GM19324 (cell line): Measurements from ENCODE around the gene FNDC10.
"Not testable (repeated sequence)": the region's sequence is repeated elsewhere in the genome, so short reads cannot be mapped to it uniquely, and the experiment has no call there.

Experiments
- ATAC-seq: cut with Tn5 transposase; IDR thresholded peaks from one replicate; pipeline ENCODE4 v1.9.1; 2021; ENCODE audit warnings: mild to moderate bottlenecking, moderate library complexity; ENCODE audit not compliant: unreplicated experiment, low FRiP score

The FNDC10 gene

DNA sequence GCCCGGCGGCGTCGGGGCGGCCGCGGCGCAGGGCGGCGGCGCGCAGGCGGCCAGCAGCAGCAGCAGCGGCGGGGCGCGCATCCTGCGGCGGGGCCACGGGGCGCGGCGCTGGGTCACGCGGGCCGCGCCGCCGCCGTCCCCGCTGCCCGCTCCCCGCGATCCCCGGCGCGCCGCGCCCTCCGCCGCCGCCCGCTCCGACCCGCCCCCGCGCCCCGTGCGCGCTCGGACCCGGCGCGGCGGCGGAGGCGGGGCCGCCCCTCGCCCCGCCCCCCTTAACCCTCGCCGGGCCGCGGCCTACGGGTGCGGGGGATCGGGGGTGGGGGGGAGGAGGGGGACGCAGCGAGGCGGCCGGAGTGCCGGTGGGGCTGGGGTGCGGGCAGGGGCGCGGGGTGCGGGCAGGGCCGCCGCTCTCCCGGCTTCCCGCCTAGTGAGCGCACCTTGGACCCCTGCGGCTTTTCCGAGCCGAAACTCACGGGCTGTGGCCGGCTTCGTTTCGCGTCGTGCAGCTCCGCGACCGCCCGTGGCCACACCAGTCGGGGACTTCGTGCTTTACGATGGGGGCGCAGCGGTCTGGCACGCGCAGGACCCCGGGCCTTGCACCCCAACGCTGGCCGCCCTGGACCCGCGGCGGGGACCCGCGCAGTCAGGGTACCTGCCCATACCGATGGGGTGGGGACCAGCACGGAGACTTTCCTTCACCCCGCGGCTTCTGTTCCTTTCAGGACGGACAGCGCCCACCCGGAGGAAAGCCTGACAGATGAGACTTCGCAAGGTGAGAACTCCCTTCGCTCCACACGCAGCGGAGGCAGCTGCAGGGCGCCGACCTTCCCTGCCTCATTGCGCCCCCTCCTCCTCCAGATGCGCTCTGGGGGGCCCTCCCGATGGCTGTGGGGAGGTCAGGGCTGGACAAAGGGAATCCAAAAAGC lies at the start of gene FNDC10:
FNDC10 (minus strand) TSS at position 201 of the 926 bp plus-strand sequence; CDS start at position 81, 120 bp downstream.
- ATAC-seq = no peak

DNA sequence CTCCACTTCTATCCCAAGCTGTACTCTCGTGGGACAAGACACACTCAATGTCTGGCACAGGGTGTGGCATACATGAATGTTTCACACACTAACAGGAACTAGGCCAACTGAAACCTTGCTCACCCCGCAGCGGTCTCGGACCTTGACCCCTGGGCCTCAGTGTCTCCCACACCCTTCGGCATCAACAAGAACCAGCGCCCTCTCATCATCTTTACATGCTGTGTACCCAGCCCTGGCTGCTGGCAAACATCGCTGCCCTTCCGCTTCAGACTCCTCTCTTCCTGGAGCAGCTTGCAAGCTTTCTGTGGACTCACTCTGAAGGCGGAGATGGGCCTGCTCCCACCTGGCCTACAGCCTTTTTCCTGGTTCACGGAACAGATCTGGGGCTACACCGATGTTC lies 48.3 kb upstream of the FNDC10 start:
- not testable (repeated sequence) for ATAC-seq

DNA sequence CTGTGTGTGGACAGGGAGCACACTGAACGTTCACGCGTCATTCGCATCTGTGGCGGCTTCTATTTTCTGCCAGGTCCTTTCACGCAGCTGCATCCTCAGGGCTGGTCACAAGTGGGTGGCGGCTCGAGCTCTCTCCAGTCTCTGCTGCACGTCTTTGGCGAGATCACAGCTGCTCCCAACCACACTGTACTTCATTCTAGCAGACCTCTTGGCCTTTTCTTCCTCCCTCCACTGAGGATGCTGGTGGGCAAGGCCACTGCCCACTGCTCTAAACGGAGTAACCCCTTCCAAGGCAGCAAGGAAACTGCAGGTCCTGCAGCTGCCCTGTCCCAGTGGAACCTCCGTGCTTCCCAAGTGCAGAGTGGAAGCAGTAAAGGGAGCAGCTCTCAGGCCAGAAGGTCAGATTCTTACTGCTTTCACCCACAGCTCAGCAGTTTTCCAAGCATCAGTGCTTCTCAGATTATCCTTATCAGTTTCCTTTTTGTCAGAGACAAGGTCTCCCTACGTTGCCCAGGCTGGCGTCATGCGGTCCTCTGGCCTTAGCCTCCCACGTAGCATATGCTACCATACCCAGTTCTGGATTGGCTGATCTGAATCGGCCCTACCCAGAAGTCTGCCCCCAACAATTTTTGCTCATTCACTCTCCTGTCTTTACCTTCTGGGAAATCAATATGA lies 47.8 kb upstream of the FNDC10 start:
- ATAC-seq = not testable (repeated sequence)

DNA sequence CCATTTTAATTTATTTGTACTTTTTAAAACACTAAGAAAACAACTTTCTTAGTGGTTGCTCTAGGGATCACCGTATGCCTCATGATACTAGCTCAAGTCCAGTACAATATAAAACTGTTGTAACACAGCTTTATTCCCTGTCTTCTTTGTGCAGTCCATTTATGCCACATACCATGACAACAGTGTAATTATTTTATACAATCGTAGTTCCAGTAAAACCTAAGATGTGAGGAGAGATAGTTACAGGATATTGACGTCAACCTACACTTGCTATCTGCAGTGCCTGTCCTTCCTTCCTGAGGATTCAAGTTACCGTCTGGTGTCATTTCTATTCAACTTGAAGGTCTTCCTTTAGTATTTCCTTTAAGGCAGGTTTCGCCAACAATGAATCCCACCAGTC lies 46.4 kb upstream of the FNDC10 start:
- not testable (repeated sequence) for ATAC-seq

DNA sequence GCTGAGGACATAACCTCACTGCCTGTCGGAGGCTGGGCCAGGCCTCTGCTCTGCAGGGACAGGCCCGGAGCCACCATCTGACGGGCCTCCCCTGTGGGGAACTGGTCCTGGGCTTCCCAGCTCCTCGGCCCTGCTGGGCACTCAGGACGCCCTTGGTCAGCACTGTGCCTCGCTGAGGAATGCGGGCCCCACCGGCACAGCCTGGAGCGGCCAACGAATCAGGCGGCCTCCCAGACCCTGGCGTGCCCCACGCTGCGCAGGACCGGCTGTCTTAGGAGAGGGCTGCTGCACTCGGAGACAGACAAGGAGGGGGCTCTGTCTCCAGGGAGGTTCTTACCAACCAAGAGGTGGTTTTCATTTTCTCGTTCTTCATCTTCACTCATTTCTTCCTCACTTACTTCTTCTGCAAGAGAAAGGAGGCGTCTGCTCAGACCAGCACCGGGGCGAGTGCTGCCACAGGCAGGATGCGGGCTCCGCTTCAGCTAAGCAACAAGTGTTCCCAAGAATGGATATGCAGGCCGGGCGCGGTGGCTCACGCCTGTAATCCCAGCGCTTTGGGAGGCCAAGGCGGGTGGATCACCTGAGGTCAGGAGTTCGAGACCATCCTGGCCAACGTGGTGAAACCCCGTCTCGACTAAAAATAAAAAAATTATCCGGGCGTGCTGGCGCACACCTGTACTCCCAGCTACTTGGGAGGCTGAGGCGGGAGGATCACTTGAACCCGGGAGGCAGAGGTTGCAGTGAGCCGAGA lies 41.0 kb upstream of the FNDC10 start:
- not testable (repeated sequence) for ATAC-seq

DNA sequence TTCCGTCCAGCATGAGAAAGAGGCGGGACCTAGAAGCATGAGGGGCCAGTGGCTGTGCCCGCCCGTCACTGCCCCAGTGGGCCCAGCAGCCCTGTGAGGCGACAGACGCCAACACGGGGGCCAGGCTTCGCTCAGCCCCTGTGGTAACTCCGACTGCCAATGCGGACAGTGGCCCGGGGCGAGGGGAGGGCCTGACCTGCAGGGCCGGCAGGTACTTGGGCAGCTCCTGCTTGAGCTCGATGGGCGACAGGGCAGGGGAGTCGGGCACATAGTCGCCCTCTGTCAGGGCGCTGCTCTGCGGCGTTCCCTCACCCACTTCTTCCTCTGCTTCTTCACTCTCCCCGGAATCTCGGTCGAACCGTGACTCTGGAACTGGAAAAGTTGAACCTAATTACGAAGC lies 40.1 kb upstream of the FNDC10 start:
- not testable (repeated sequence) for ATAC-seq

DNA sequence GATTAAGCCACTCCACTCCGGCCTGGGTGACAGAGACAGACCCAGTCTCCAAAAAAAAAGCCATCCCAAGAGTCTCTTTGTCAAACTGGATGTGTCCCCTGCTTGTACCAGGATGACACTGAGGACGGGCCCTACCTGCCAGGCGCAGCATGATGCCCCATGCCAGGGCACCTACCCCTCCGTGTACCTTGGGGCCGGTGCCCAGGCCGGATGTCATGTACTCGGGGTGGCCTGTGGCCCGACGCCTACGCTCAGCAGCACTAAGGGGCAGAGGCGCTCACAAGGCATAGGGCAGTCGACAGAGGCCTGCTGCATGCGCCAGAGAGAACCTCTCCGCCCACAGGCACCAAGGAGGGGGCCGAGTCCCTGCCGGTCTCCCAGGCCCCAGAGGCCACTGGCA lies 39.4 kb upstream of the FNDC10 start:
- ATAC-seq = not testable (repeated sequence)

DNA sequence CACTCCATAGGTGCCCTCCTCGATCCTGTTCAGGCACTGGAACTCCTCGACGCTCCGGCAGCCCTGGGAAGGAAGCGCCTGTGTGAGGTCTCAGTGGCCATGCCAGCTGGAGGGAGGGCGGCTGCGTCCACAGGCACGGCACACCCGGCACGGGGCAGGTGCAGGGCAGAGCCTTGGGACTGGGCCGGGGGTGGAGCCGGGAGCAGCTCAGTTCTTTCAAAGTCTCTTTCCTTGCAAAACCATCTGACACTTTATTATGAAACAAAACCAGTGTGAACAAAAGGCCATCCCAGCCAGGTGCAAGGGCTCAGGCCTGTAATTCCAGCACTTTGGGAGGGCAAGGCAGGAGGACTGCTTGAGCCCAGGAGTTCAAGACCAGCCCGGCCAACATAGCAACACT lies 38.6 kb upstream of the FNDC10 start:
- ATAC-seq = not testable (repeated sequence)

DNA sequence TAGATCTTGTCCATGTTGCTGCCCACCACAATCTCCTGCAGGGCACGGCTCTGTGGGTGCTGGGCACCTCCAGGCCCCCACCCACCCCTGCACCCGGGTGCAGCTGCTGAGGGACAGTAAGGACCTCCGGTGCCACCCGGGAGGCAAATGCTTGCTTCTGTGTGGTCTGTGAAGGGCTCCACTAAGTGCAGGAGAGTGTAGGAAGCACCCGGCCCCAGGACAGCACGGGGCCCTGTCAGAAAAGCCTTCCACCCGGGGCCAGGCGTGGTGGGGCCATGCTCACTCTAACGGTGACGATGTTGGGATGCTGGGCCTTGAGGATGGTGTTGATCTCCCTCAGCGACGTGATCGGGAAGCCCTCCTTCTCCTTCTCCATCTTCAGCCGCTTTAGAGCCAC lies 37.5 kb upstream of the FNDC10 start:
- ATAC-seq = not testable (repeated sequence)

DNA sequence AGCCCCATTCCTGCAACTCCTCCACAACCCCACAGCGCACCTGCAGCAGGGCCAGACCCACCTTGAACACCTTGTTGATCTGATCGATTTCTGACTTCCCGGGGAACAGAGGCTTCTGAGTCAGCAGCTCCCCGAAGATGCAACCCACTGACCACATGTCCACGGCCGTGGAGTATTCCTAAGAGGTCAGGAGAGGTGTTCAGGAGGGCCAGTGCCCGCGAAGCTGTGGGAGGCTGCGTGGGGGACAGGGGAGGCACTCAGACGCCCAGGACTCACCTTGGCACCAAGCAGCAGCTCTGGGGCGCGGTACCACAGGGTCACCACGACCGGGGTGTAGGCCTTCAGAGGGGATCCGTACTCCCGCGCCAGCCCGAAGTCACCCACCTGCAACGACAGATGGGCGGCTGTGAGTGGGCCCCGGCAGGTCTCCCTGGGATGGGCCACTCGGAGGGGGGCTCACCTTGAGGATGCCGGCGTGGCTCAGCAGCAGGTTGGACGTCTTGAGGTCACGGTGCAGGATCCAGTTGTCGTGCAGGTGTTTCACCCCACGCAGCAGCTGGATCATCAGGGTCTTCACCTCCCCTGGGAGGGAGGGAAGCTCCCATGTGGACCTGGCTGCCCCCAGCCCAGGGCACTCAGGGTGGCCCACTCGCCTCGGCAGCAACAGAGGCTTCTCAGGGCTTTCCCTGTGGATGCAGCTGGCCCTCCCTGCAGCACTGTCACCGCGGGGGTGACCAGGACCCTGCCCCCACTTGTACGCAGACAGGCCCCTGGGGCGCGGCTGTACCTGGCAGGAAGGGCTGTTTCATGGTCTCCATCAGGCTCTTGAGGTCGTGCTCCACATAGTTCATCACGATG lies 36.9 kb upstream of the FNDC10 start:
- ATAC-seq = not testable (repeated sequence)

DNA sequence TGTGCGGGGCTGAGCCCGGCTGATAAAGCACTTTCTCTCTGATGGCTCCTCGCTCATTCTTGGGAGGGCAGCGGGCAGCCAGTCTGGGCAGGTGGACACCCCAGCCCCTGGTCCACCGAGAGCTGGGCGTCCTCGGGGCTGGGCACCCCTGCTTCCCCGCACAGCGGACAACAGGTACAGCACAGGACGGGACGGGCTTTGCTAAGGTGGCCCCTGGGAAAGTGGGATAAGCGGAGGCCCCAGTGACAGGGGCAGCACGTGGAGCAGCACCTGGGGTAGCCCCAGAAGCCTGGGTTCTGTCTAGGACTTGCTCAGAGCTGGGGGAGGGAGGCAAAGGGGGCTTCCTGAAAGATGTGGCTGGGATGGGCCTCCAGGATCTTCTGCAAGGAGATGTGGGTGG lies 34.7 kb upstream of the FNDC10 start:
- ATAC-seq = not testable (repeated sequence)

DNA sequence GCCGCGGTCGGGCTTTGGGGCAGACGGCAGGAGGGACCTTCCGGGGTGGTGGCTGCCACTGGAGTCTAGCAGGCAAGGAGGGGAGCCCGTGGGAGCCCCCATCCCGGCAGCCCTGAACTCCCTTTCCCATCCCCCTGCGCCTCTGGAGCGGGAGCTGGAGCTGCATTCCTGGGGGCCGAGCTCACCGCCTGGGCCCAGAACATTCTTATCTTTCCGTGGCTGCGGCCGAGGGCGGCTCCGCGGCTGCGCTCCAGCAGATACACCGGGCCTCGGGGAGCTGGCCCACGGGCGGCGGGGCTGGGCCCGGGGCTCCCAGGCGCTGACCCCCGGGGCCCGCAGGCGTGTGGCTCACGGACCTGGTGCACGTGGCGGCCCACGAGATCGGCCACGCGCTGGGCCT lies 33.5 kb upstream of the FNDC10 start:
- ATAC-seq = not testable (repeated sequence)

DNA sequence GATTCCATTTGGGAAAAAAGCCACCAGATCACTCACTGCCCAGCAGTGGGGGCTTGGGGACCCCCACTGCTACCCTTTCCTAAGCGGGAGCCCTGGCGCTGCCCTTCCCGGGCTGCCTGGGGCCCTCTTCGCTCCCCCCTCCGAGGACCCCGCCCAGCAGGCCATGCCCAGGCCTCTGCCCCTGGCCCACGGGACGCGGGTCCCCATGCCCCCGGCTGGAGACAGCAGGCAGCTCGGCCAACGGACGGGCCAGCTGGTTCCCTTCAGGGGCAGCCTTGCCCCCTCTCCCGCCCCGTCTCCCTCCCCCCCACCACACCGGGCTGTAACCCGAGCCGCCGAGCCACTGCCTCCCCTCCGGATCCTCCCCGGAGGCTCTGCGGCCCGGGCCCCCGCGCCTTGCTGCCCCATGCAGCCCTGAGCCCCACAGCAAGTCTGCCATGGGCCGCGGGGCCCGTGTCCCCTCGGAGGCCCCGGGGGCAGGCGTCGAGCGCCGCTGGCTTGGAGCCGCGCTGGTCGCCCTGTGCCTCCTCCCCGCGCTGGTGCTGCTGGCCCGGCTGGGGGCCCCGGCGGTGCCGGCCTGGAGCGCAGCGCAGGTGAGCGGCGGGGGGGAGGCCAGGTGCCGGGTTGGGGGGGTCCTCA lies 32.0 kb upstream of the FNDC10 start, which contains the start of gene MMP23B:
MMP23B (plus strand) TSS at position 392 of the 639 bp plus-strand sequence; CDS start at position 438, 46 bp downstream.
- ATAC-seq = no peak

DNA sequence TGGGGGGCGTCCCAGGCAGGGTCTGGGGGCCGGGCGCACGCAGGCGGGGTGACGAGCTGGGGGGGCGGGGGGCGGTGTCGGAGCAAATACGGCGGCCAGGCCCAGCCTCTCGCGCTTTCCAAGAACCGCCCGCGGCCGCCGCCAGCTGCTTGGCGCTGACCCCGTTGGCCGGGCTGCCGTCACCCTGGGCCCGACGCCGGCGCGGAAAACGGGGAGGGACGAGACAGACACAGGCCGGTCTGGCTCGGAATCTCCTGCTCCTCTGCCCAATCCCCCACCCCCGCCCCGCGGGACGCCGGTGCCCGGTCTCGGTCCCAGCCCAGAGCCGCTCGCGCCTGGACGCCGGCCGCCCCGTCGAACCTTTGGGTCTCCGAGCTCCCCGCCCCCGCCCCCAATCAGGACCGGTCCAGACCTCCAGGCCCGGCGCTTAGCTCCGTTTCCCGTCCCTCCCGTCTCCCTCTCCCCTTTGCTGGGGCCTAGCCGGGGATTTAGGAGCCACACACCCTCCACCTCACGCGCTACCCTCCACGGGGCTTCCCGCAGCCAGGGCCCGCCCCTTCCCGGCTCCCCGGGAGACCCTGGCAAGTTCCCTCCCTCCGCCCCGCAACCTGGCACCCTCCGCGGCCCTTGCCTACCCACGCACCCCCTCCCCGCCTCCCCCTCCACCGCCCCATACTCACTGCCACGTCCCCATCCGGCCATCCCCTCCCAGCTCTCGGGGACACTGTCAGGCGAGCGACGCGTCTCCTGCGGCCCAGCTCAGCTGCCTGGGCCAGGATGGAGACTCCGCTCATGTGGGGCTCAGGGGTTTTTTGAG lies 31.2 kb upstream of the FNDC10 start:
- ATAC-seq = no peak

DNA sequence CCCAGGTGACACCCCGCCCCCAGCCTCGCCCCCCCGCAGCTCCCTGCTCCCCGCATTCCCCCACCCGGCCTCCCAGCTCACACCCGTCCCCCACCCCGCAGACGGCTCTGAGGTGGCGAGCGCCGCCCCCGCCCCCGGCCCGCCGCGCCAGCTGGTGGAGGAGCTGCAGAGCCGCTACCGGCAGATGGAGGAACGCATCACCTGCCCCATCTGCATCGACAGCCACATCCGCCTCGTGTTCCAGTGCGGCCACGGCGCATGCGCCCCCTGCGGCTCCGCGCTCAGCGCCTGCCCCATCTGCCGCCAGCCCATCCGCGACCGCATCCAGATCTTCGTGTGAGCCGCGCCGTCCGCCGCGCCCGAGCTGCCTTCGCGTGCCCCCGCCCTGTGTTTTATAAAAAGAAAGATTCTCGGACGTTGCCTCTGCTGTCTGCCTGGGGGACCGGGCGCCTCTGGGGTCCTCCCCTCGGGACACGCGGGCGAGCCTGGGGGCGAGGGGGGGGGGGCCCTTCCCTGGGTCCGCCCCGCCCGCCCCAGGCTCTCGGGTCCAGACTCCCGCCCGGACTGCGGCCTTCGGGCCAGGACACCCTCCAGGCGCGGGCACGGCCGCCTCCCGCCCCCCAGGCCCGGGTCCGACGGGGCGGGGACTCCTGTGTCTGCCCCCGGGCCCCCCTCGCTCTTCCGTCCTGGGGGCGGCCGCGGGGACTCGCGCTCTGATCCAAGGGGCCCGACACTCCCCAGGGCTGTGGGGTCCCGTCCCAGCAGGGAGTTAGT lies 30.4 kb upstream of the FNDC10 start:
- ATAC-seq = peak; percentile 58

DNA sequence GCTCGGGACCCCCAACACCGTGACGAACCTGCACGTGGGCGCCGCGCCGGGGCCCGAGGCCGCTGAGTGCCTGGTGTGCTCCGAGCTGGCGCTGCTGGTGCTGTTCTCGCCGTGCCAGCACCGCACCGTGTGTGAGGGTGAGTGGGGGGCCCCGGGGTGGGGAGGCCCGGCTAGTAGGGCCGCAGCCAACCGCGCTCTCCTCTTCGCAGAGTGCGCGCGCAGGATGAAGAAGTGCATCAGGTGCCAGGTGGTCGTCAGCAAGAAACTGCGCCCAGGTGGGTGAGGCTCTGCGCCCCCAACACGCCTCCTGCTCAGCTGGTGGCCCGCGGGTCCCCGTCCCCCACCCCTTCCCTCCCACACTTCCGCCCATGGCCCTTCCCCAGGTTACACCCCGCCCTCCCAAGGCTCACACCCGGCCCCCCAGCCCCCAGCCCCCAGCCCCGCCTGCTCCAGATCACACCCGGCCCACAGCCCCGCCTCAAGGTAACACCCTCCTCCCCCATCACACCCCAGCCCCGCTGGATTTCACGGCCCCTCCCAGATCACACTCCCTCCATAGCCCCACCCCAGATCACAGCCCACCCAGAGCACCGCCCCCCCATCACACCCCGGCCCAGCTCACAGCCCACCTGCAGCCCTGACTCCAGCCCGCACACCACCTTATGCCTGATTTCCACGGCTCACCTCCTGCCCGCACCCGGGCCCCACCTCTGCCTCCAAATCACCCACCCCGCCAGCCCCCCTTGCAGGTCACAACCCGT lies 29.7 kb upstream of the FNDC10 start:
- no peak for ATAC-seq
